Measurements from ENCODE around the gene DIP2B. TPM values are rescaled to one million over a fixed set of nuclear protein-coding genes. Genes with fewer than 3 reads are reported as not detected.
"Not testable (repeated sequence)": the region's sequence is repeated elsewhere in the genome, so short reads cannot be mapped to it uniquely, and the experiment has no call there.

Gene DIP2B
- total RNA-seq, 1 donor from 2014 or later = 16.5 TPM

GRCh38 chr12:50546441-50547318 lies 41.9 kb downstream of the DIP2B start:
- no peak for DNase-seq (ENCODE audit: low spot score)

GRCh38 chr12:50547742-50548141 lies 43.0 kb downstream of the DIP2B start:
- DNase-seq (ENCODE audit: low spot score) = no peak
- intact Hi-C loops (cut with DNase I) = no loop called here

More at GRCh38 chr12:50546441-50547318, 41.9 kb downstream of the DIP2B start:
- intact Hi-C loops (cut with DNase I) = no loop called here

- intact Hi-C loops (cut with DNase I) = no loop called here
- DNase-seq (ENCODE audit: low spot score) = no peak
Measured at GRCh38 chr12:50549885-50550284, 45.1 kb downstream of the DIP2B start.

GRCh38 chr12:50550530-50551223 lies 45.9 kb downstream of the DIP2B start:
- intact Hi-C loops (cut with DNase I) = no loop called here
- no peak for DNase-seq (ENCODE audit: low spot score)

- no peak for DNase-seq (ENCODE audit: low spot score)
- intact Hi-C loops (cut with DNase I) = no loop called here
Measured at GRCh38 chr12:50551866-50552265, 47.1 kb downstream of the DIP2B start.

GRCh38 chr12:50554651-50555050 lies 49.9 kb downstream of the DIP2B start:
- intact Hi-C loops (cut with DNase I) = no loop called here
- no peak for DNase-seq (ENCODE audit: low spot score)

GRCh38 chr12:50555471-50555885 lies 50.7 kb downstream of the DIP2B start:
- intact Hi-C loops (cut with DNase I) = no loop called here
- no peak for DNase-seq (ENCODE audit: low spot score)

GRCh38 chr12:50556273-50556672 lies 51.5 kb downstream of the DIP2B start:
- no peak for DNase-seq (ENCODE audit: low spot score)
- intact Hi-C loops (cut with DNase I) = no loop called here

- intact Hi-C loops (cut with DNase I); DNase-seq (ENCODE audit: low spot score): not testable (repeated sequence)
Measured at GRCh38 chr12:50556796-50557195, 52.0 kb downstream of the DIP2B start.

GRCh38 chr12:50557421-50557820 lies 52.6 kb downstream of the DIP2B start:
- intact Hi-C loops (cut with DNase I) = no loop called here
- no peak for DNase-seq (ENCODE audit: low spot score)

- no peak for DNase-seq (ENCODE audit: low spot score)
- intact Hi-C loops (cut with DNase I) = no loop called here
Measured at GRCh38 chr12:50558970-50559369, 54.2 kb downstream of the DIP2B start.

GRCh38 chr12:50562520-50563433 lies 58.0 kb downstream of the DIP2B start:
- intact Hi-C loops (cut with DNase I) = no loop called here
- DNase-seq (ENCODE audit: low spot score) = no peak

- DNase-seq (ENCODE audit: low spot score) = no peak
- intact Hi-C loops (cut with DNase I) = no loop called here
Measured at GRCh38 chr12:50563434-50563787, 58.6 kb downstream of the DIP2B start.

- intact Hi-C loops (cut with DNase I) = no loop called here
Measured at GRCh38 chr12:50564237-50564947, 59.6 kb downstream of the DIP2B start.

GRCh38 chr12:50564948-50565297 lies 60.1 kb downstream of the DIP2B start:
- no peak for DNase-seq (ENCODE audit: low spot score)
- intact Hi-C loops (cut with DNase I) = no loop called here

More at GRCh38 chr12:50564237-50564947, 59.6 kb downstream of the DIP2B start:
- no peak for DNase-seq (ENCODE audit: low spot score)

- intact Hi-C loops (cut with DNase I) = no loop called here
- DNase-seq (ENCODE audit: low spot score) = no peak
Measured at GRCh38 chr12:50566066-50566465, 61.3 kb downstream of the DIP2B start.

GRCh38 chr12:50567926-50568325 lies 63.1 kb downstream of the DIP2B start:
- intact Hi-C loops (cut with DNase I) = no loop called here
- no peak for DNase-seq (ENCODE audit: low spot score)

GRCh38 chr12:50568338-50569091 lies 63.7 kb downstream of the DIP2B start:
- DNase-seq (ENCODE audit: low spot score) = no peak
- intact Hi-C loops (cut with DNase I) = no loop called here

GRCh38 chr12:50569321-50569720 lies 64.5 kb downstream of the DIP2B start:
- DNase-seq (ENCODE audit: low spot score) = no peak
- intact Hi-C loops (cut with DNase I) = no loop called here
